Measurements from ENCODE around the gene UHMK1.
"Not testable (repeated sequence)": the region's sequence is repeated elsewhere in the genome, so short reads cannot be mapped to it uniquely, and the experiment has no call there.

GRCh38 chr1:162495531-162496233 is 1.9 kb upstream of the UHMK1 start:
- TF ChIP-seq CTCF (IDR thresholded peaks at IDR 0.05 in 2 of 3, conservative IDR thresholded peaks at IDR 0.05 in 1 of 3; ENCODE audit: borderline replicate concordance in 1 of 3, insufficient read depth in 1 of 3, low read depth in 2 of 3, low read length in 2 of 3); CEBPB (IDR thresholded peaks at IDR 0.05; ENCODE audit: low read depth); EZH2 (IDR thresholded peaks at IDR 0.05): not testable (repeated sequence)

Data from HCT116 (cell line).